SK-N-SH (cell line): ENCODE data around the gene RAPGEF2. TPM values are rescaled to one million over a fixed set of nuclear protein-coding genes. Genes with fewer than 3 reads are reported as not detected.

ENCODE experiments used
- CTCF ChIA-PET: fragments of 300-600, 350-600 bp; formaldehyde crosslinking; extraction: SDS; loops from one replicate; lab custom pipeline; 2021; lab: Yijun Ruan, JAX
- POLR2A ChIA-PET: fragments of 350-600 bp; sonication (Branson Sonifier 250); formaldehyde crosslinking; extraction: SDS; loops from one replicate; lab custom pipeline; 2020; ENCODE audit warnings: antibody characterized with exemption, inconsistent platforms; lab: Yijun Ruan, JAX
- DNase-seq: peaks from one replicate; pipeline ENCODE4 v3.0.0; 2012
- H2AFZ ChIP-seq: fragments of 200-600 bp; sonication (generic); 2 replicates; pipeline ENCODE4 v1.8.1; 2016; ENCODE audit warnings: antibody characterized with exemption, mild to moderate bottlenecking, low read depth
- H3F3A ChIP-seq: fragments of 200-600 bp; sonication (generic); replicated peaks from 2 replicates; pipeline ENCODE3; 2016; ENCODE audit warnings: antibody characterized with exemption, mild to moderate bottlenecking; ENCODE audit not compliant: insufficient read depth
- H3K27ac ChIP-seq, 2 experiments: fragments of 200-500 bp in 1 of 2; fragments of 200-600 bp in 1 of 2; sonication (Bioruptor generic) in 1 of 2; sonication (generic), shearing (Covaris generic) in 1 of 2; 2 replicates each; pipeline versions ENCODE4 v1.5.1 to v1.6.1; 2014 to 2016; ENCODE audit warnings: low read depth in 2 of 2, inconsistent platforms in 1 of 2, low read length in 1 of 2, mild to moderate bottlenecking in 1 of 2, mixed read lengths in 1 of 2
- H3K27me3 ChIP-seq: fragments of 200-600 bp; sonication (generic), shearing (Covaris generic); 2 replicates; pipeline ENCODE4 v1.6.1; 2016; ENCODE audit warnings: mixed run types; ENCODE audit not compliant: insufficient read depth
- H3K36me3 ChIP-seq, 2 experiments: fragments of 200-500 bp in 1 of 2; fragments of 200-600 bp in 1 of 2; sonication (Bioruptor generic) in 1 of 2; sonication (generic) in 1 of 2; replicated peaks in 1 of 2; 2 replicates each; pipeline versions ENCODE3 to v1.5.1; 2014 to 2016; ENCODE audit warnings: low read length in 1 of 2, mild to moderate bottlenecking in 1 of 2; ENCODE audit not compliant: insufficient read depth in 2 of 2, control insufficient read depth in 1 of 2
- H3K4me1 ChIP-seq, 2 experiments: fragments of 200-500 bp in 1 of 2; fragments of 200-600 bp in 1 of 2; sonication (Bioruptor generic) in 1 of 2; sonication (generic), shearing (Covaris generic) in 1 of 2; 2 replicates each; pipeline versions ENCODE4 v1.5.1 to v1.6.1; 2014 to 2016; ENCODE audit warnings: low read depth in 1 of 2, low read length in 1 of 2, mixed run types in 1 of 2; ENCODE audit not compliant: insufficient read depth in 2 of 2, control insufficient read depth in 1 of 2
- H3K4me2 ChIP-seq: fragments of 200-600 bp; sonication (generic), shearing (Covaris generic); 2 replicates; pipeline ENCODE4 v1.6.1; 2017; ENCODE audit warnings: mixed run types
- H3K4me3 ChIP-seq, 2 experiments: fragments of 200-500 bp in 1 of 2; fragments of 200-600 bp in 1 of 2; sonication (Bioruptor generic) in 1 of 2; sonication (generic), shearing (Covaris generic) in 1 of 2; 2 replicates each; pipeline versions ENCODE4 v1.5.1 to v1.8.1; 2014 to 2016; ENCODE audit warnings: low read depth in 2 of 2, inconsistent platforms in 1 of 2, low read length in 1 of 2, mild to moderate bottlenecking in 1 of 2, mixed read lengths in 1 of 2, moderate library complexity in 1 of 2
- H3K79me2 ChIP-seq: fragments of 200-600 bp; sonication (generic); 2 replicates; pipeline ENCODE4 v1.8.1; 2017; ENCODE audit warnings: mild to moderate bottlenecking; ENCODE audit not compliant: insufficient read depth
- H3K9ac ChIP-seq: fragments of 200-600 bp; sonication (generic); 2 replicates; pipeline ENCODE4 v1.6.1; 2017; ENCODE audit warnings: mixed run types
- H3K9me2 ChIP-seq: fragments of 200-600 bp; sonication (generic); 2 replicates; pipeline ENCODE4 v1.6.1; 2017; ENCODE audit warnings: mixed run types
- H3K9me3 ChIP-seq: fragments of 200-600 bp; sonication (generic); 2 replicates; pipeline ENCODE4 v1.6.1; 2017; ENCODE audit warnings: mixed run types, mild to moderate bottlenecking, moderate library complexity
- H4K20me1 ChIP-seq: fragments of 200-600 bp; sonication (generic); 2 replicates; pipeline ENCODE4 v1.6.1; 2017; ENCODE audit warnings: mild to moderate bottlenecking, mixed run types; ENCODE audit not compliant: insufficient read depth
- ELF1 ChIP-seq: IDR thresholded peaks from 2 replicates; pipeline ENCODE4 v1.4.0; 2012
- EP300 ChIP-seq, 2 experiments: IDR thresholded peaks; 2 replicates each; pipeline versions ENCODE4 v1.4.0 to v1.6.1; 2012; ENCODE audit warnings: borderline replicate concordance in 1 of 2, low read depth in 1 of 2, low read length in 1 of 2
- EZH2phosphoT487 ChIP-seq: fragments of 200-600 bp; sonication (generic); IDR thresholded peaks from 2 replicates; pipeline ENCODE4 v1.6.1; 2017; ENCODE audit warnings: low read depth, mixed run types, mild to moderate bottlenecking, antibody characterized with exemption, moderate library complexity, borderline replicate concordance
- FOXM1 ChIP-seq: IDR thresholded peaks from 2 replicates; pipeline ENCODE4 v1.4.0; 2012; ENCODE audit warnings: low read depth, mild to moderate bottlenecking
- GABPA ChIP-seq: IDR thresholded peaks from 2 replicates; pipeline ENCODE4 v1.4.0; 2012; ENCODE audit warnings: low read depth, mild to moderate bottlenecking
- MEF2A ChIP-seq: IDR thresholded peaks from 2 replicates; pipeline ENCODE4 v1.4.0; 2012; ENCODE audit warnings: low read depth, borderline replicate concordance
- MXI1 ChIP-seq: IDR thresholded peaks from 2 replicates; pipeline ENCODE4 v1.6.1; 2012; ENCODE audit warnings: mild to moderate bottlenecking, low read depth, low read length, improper control_type of control experiment
- POLR2AphosphoS5 ChIP-seq: IDR thresholded peaks from 2 replicates; pipeline ENCODE4 v1.6.1; 2012; ENCODE audit warnings: low read depth, low read length
- RFX5 ChIP-seq: IDR thresholded peaks from 2 replicates; pipeline ENCODE4 v1.6.1; 2012; ENCODE audit warnings: mild to moderate bottlenecking, improper control_type of control experiment, low read length
- TAF1 ChIP-seq: IDR thresholded peaks from 2 replicates; pipeline ENCODE4 v1.6.1; 2012; ENCODE audit warnings: low read depth, mild to moderate bottlenecking, low read length, moderate library complexity, borderline replicate concordance
- TCF12 ChIP-seq: IDR thresholded peaks from 2 replicates; pipeline ENCODE4 v1.4.0; 2012
- YY1 ChIP-seq: IDR thresholded peaks from 2 replicates; pipeline ENCODE4 v1.4.0; 2012; ENCODE audit warnings: low read depth, mild to moderate bottlenecking
- WGBS: methylation state at CpG from one replicate; pipeline ENCODE4 v1.1.6; 2017; ENCODE audit warnings: low lambda C conversion rate; 5-methylcytosine and 5-hydroxymethylcytosine counted together
- polyA plus RNA-seq, 3 experiments: library from polyadenylated mRNA; depleted of rRNA; stranded (reverse); fragments of >200 nt; gene quantifications; 2 replicates each; pipeline ENCODE4 v1.2.3, GENCODE V29; 2012
- TF ChIP-seq, protein P1 (sequence below): IDR thresholded peaks from 2 replicates; pipeline ENCODE4 v1.4.0; 2012; ENCODE audit warnings: low read depth, borderline replicate concordance
- TF ChIP-seq, protein P2 (sequence below): fragments of 150-350 bp; IDR thresholded peaks from 2 replicates; pipeline ENCODE4 v1.6.1; 2016; ENCODE audit warnings: mild to moderate bottlenecking, low read depth, low read length
- TF ChIP-seq, protein P3 (sequence below): fragments of 200-600 bp; sonication (generic); IDR thresholded peaks from 2 replicates; pipeline ENCODE4 v1.6.1; 2017; ENCODE audit warnings: antibody characterized with exemption, mild to moderate bottlenecking, moderate library complexity
- TF ChIP-seq, protein P4 (sequence below): IDR thresholded peaks from 2 replicates; pipeline ENCODE4 v1.6.1; 2012; ENCODE audit warnings: mild to moderate bottlenecking, low read depth, low read length, moderate library complexity
- TF ChIP-seq, protein P5 (sequence below): IDR thresholded peaks from 2 replicates; pipeline ENCODE4 v1.4.0; 2012; ENCODE audit warnings: low read depth
- TF ChIP-seq, protein P6 (sequence below): IDR thresholded peaks from 2 replicates; pipeline ENCODE4; 2012

RAPGEF2 gene
- polyA plus RNA-seq, 1 of the 3 experiments (the other 2 are of a cell fraction) = 19.2 TPM

DNA sequence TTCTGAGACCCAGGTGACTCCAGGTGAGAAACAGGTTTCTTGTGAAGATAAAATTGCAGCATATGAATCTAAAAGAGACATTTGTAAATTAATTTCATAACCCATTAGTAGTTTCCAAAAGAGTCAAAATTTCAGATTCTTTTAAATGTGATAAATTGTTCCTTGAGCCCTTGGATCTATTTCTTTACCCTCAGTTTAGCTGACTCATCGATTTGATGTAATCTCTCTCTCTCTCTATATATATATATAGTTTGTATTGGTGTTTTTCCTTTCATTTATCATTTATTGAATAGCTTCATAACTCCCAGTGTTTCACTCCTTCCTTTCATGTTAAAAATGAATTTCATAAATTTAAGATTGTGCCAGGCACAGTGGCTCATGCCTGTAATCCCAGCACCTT lies 96.9 kb downstream of the RAPGEF2 start (continued):
- TF ChIP-seq, protein P1, sequence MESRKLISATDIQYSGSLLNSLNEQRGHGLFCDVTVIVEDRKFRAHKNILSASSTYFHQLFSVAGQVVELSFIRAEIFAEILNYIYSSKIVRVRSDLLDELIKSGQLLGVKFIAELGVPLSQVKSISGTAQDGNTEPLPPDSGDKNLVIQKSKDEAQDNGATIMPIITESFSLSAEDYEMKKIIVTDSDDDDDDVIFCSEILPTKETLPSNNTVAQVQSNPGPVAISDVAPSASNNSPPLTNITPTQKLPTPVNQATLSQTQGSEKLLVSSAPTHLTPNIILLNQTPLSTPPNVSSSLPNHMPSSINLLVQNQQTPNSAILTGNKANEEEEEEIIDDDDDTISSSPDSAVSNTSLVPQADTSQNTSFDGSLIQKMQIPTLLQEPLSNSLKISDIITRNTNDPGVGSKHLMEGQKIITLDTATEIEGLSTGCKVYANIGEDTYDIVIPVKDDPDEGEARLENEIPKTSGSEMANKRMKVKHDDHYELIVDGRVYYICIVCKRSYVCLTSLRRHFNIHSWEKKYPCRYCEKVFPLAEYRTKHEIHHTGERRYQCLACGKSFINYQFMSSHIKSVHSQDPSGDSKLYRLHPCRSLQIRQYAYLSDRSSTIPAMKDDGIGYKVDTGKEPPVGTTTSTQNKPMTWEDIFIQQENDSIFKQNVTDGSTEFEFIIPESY = no peak
- TF ChIP-seq ELF1 = no peak
- TF ChIP-seq MEF2A = no peak
- no peak for TF ChIP-seq EP300 (IDR thresholded peaks at IDR 0.05; ENCODE audit: borderline replicate concordance in 1 of 2, low read depth in 1 of 2, low read length in 1 of 2)

DNA sequence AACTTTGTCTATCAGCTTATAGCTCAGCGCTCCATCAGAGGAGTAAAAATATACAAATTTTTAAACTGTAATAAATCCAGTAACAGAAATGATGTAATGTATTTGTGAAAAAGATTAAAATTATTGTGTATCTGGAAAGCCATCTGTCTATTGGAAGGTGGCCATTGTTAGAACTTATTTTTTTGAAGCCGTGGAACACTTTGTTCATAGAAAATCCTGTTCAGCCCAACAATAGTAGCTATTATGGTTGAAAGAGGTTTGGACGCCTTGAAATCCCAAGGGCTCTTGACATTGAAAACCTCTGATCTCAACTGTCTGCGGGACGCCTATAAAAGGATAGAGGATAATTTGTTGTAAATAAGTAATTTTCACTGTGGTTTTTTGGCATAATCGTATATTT lies 98.3 kb downstream of the RAPGEF2 start:
- no peak overlapping the region for H2AFZ ChIP-seq
- no peaks in the 10 kb centered on the region for H3K27me3 ChIP-seq
- peaks cover 1% of the 10 kb centered on the region for H3F3A ChIP-seq
- H3K4me2 ChIP-seq = no peak overlapping the region
- POLR2A ChIA-PET = no interaction called here
- CTCF ChIA-PET = interaction anchor here (0.7 to 4.3 kb wide), 7 partner anchors 9 to 941 kb away, joined by 3 to 47 read pairs (median 5); no protein-coding TSS in a partner anchor
- TF ChIP-seq EZH2phosphoT487 = no peak
- TF ChIP-seq, protein P2, sequence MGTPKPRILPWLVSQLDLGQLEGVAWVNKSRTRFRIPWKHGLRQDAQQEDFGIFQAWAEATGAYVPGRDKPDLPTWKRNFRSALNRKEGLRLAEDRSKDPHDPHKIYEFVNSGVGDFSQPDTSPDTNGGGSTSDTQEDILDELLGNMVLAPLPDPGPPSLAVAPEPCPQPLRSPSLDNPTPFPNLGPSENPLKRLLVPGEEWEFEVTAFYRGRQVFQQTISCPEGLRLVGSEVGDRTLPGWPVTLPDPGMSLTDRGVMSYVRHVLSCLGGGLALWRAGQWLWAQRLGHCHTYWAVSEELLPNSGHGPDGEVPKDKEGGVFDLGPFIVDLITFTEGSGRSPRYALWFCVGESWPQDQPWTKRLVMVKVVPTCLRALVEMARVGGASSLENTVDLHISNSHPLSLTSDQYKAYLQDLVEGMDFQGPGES = no peak
- no peak for TF ChIP-seq YY1
- TF ChIP-seq ELF1 = no peak
- TF ChIP-seq TCF12 = no peak
- TF ChIP-seq, protein P3, sequence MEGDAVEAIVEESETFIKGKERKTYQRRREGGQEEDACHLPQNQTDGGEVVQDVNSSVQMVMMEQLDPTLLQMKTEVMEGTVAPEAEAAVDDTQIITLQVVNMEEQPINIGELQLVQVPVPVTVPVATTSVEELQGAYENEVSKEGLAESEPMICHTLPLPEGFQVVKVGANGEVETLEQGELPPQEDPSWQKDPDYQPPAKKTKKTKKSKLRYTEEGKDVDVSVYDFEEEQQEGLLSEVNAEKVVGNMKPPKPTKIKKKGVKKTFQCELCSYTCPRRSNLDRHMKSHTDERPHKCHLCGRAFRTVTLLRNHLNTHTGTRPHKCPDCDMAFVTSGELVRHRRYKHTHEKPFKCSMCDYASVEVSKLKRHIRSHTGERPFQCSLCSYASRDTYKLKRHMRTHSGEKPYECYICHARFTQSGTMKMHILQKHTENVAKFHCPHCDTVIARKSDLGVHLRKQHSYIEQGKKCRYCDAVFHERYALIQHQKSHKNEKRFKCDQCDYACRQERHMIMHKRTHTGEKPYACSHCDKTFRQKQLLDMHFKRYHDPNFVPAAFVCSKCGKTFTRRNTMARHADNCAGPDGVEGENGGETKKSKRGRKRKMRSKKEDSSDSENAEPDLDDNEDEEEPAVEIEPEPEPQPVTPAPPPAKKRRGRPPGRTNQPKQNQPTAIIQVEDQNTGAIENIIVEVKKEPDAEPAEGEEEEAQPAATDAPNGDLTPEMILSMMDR = no peak
- TF ChIP-seq, protein P4, sequence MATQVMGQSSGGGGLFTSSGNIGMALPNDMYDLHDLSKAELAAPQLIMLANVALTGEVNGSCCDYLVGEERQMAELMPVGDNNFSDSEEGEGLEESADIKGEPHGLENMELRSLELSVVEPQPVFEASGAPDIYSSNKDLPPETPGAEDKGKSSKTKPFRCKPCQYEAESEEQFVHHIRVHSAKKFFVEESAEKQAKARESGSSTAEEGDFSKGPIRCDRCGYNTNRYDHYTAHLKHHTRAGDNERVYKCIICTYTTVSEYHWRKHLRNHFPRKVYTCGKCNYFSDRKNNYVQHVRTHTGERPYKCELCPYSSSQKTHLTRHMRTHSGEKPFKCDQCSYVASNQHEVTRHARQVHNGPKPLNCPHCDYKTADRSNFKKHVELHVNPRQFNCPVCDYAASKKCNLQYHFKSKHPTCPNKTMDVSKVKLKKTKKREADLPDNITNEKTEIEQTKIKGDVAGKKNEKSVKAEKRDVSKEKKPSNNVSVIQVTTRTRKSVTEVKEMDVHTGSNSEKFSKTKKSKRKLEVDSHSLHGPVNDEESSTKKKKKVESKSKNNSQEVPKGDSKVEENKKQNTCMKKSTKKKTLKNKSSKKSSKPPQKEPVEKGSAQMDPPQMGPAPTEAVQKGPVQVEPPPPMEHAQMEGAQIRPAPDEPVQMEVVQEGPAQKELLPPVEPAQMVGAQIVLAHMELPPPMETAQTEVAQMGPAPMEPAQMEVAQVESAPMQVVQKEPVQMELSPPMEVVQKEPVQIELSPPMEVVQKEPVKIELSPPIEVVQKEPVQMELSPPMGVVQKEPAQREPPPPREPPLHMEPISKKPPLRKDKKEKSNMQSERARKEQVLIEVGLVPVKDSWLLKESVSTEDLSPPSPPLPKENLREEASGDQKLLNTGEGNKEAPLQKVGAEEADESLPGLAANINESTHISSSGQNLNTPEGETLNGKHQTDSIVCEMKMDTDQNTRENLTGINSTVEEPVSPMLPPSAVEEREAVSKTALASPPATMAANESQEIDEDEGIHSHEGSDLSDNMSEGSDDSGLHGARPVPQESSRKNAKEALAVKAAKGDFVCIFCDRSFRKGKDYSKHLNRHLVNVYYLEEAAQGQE = no peak
- TF ChIP-seq FOXM1 = no peak
- TF ChIP-seq, protein P1 = no peak
- TF ChIP-seq MEF2A = no peak
- no peak for TF ChIP-seq TAF1
- TF ChIP-seq MXI1 = no peak
- TF ChIP-seq, protein P5, sequence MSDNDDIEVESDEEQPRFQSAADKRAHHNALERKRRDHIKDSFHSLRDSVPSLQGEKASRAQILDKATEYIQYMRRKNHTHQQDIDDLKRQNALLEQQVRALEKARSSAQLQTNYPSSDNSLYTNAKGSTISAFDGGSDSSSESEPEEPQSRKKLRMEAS = no peak
- TF ChIP-seq, protein P6, sequence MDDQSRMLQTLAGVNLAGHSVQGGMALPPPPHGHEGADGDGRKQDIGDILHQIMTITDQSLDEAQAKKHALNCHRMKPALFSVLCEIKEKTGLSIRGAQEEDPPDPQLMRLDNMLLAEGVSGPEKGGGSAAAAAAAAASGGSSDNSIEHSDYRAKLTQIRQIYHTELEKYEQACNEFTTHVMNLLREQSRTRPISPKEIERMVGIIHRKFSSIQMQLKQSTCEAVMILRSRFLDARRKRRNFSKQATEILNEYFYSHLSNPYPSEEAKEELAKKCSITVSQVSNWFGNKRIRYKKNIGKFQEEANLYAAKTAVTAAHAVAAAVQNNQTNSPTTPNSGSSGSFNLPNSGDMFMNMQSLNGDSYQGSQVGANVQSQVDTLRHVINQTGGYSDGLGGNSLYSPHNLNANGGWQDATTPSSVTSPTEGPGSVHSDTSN = no peak
- TF ChIP-seq POLR2AphosphoS5 = no peak
- no peak for TF ChIP-seq RFX5
- TF ChIP-seq GABPA = no peak
- no peak overlapping the region for H3K4me3 ChIP-seq
- H3K27ac ChIP-seq = no peak overlapping the region
- no peak overlapping the region for H3K9ac ChIP-seq
- peaks cover 47% of the 10 kb centered on the region for H3K79me2 ChIP-seq
- H3K9me3 ChIP-seq = no peaks in the 10 kb centered on the region
- WGBS = 96% methylated on average over 6 of the region's 6 CpGs
- DNase-seq = no peak
- no peaks in the 10 kb centered on the region for H3K36me3 ChIP-seq
- no peaks in the 10 kb centered on the region for H4K20me1 ChIP-seq
- H3K4me1 ChIP-seq = no peaks in the 10 kb centered on the region
- H3K9me2 ChIP-seq = no peaks in the 10 kb centered on the region
